ENCODE results near the gene MCRS1. TPM values are rescaled to one million over a fixed set of nuclear protein-coding genes. Genes with fewer than 3 reads are reported as not detected.
A peak's percentile ranks its signal among the peaks of the same experiment; 100 is the strongest.
"Not testable (repeated sequence)": the region's sequence is repeated elsewhere in the genome, so short reads cannot be mapped to it uniquely, and the experiment has no call there.

Gene MCRS1
- total and polyA plus RNA-seq, 3 experiments from 2014 or later, result 61.6 to 96.5 (median 89.1) TPM

DNA sequence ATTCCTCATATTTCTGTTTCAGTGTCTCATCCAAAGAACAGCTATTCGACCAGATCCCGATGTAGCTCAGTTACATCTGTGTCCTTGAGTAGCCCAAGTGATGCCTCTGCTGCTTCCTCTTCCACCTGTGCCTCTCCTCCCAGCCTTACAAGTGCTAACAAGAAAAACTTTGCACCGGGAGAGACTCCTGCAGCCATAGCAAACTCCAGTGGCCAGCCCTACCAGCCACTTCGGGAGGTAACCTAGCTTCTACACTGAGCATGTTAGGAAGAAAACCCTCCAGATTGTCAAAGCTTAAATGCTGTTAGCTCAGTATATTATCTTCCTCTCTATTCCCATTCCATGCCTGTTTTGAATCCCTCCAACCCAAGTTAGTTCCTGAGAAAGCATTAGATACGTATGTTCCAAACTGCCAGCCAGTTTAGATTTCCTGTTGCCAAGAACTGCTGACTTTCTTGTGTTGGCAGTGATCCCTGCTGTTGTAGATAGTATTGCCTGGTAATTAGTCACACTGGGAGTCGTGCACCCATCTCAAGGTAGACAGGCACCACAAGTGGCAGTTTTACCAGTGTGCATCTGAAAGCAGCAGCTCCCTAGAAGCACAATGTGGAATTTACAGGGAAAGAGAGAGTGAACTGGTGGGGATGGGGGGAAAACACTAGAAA, 43.1 kb downstream of the MCRS1 start:
- H3K27me3 ChIP-seq (ENCODE audit: insufficient read depth, low read length, poor library complexity, severe bottlenecking), result no peaks in the 10 kb centered on the region
- POLR2A ChIA-PET, result no interaction called here
- H3K4me1 ChIP-seq (ENCODE audit: insufficient read depth, low read length), result no peaks in the 10 kb centered on the region
- no peaks in the 10 kb centered on the region for H3K36me3 ChIP-seq (ENCODE audit: insufficient read depth, low read length)
- H3K27ac Mint-ChIP-seq, result no peak overlapping the region
- H3K4me1 Mint-ChIP-seq, result no peaks in the 10 kb centered on the region
- H3K9me3 ChIP-seq (ENCODE audit: low read length), result no peaks in the 10 kb centered on the region
- H3K9me3 Mint-ChIP-seq, result no peaks in the 10 kb centered on the region
- no peak overlapping the region for H3K4me3 ChIP-seq (ENCODE audit: low read length)
- no peak for DNase-seq
- CTCF ChIA-PET, result no interaction called here
- no peak overlapping the region for H3K27ac ChIP-seq (ENCODE audit: low read depth, low read length)
- no peaks in the 10 kb centered on the region for H3K27me3 Mint-ChIP-seq
- H3K4me3 Mint-ChIP-seq, result no peak overlapping the region
- peaks cover 2 to 23% (median 4%) of the 10 kb centered on the region in 3 donors for H3K36me3 Mint-ChIP-seq

DNA sequence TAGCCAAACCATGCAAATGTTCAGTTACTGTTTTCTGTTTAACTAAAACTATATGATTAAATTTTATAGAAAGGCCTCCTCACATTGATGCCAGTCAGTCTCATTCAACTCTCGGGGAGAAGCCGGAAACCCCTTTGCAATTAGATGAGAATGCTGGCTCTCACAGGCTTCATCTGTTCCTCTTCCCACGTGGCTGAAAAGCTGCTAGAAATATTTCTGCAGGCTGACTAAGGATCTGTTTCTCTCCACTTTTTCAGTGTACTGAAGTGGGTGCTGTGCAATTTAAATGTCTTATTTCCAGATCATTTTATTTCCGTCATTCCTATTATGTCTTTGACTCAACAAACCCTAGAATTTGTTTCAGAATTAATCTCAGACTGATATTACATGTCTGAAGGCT, 46.6 kb downstream of the MCRS1 start:
- Histone ChIP-seq H3K27me3 (ENCODE audit: insufficient read depth, low read length, poor library complexity, severe bottlenecking) (no peaks in the 10 kb centered on the region), H3K36me3 (ENCODE audit: insufficient read depth, low read length) (no peaks in the 10 kb centered on the region), H3K27ac (ENCODE audit: low read depth, low read length) (no peak overlapping the region), H3K4me3 (ENCODE audit: low read length) (no peak overlapping the region), H3K9me3 (ENCODE audit: low read length) (no peaks in the 10 kb centered on the region), H3K4me1 (ENCODE audit: insufficient read depth, low read length) (no peaks in the 10 kb centered on the region)
- H3K36me3 Mint-ChIP-seq, result peaks cover 0 to 22% (median 4%) of the 10 kb centered on the region in 3 donors
- ChIA-PET CTCF (no interaction called here), POLR2A (no interaction called here)
- no peaks in the 10 kb centered on the region for H3K9me3 Mint-ChIP-seq
- peak overlapping the region in 1 of 8 donors; percentile 38 for H3K27ac Mint-ChIP-seq
- H3K27me3 Mint-ChIP-seq, result no peaks in the 10 kb centered on the region
- H3K4me1 Mint-ChIP-seq, result no peaks in the 10 kb centered on the region
- DNase-seq, result no peak
- H3K4me3 Mint-ChIP-seq, result no peak overlapping the region

DNA sequence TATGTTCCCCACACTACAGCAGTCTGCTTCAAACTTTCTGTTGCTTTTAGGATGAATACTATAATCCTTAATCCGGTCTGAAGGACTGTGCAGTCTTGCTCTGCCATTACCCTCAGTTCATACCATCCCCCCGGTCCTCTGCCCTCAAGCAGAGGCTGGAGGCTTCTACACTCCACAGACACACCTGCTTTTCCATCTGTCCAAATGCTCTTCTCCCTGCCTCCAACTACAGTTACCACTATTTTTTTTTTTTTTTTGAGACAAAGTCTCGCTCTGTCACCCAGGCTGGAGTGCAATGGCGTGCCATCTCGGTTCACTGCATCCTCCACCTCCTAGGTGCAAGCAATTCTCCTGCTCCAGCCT, 48.4 kb downstream of the MCRS1 start:
- Mint-ChIP-seq H3K27me3 (no peaks in the 10 kb centered on the region), H3K4me1 (no peaks in the 10 kb centered on the region)

DNA sequence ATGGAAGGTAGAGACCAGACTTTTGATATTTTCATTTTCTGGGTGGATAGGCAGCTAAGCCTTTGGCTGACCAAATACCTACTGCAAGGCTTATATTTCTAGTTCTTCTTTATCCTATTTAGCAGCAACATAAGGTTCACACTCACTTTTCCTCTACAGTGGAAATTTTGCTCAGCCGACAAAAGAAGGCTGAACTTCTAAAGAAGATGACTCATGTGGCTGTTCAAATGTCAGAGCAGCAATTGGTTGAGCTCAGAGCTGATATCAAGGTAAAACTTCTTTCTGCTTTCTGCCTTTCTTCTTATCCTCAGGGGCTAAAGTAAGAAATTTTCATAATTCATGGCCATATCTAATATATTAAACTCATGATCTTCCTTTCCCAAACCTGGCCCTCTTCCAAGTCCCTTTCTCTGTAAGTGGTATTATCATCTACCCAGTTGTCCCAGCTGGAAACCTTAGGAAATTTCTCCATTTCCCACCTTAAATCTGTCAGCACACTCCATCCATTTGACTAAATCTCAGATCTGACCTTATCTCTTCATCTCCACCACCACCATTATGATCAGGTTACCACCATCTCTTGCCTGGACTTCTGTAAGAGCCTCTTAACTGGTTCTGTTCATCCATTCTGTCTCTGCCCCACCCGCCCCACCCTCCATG, 48.9 kb downstream of the MCRS1 start:
- Mint-ChIP-seq H3K4me3 (no peak overlapping the region), H3K27me3 (no peaks in the 10 kb centered on the region), H3K36me3 (peaks cover 0 to 4% (median 0%) of the 10 kb centered on the region in 3 donors), H3K27ac (no peak overlapping the region), H3K9me3 (no peaks in the 10 kb centered on the region), H3K4me1 (no peaks in the 10 kb centered on the region)
- ChIA-PET CTCF (interaction anchor here (11.9 kb wide), 1 partner anchor 159 kb away, joined by 172 read pairs; no protein-coding TSS in a partner anchor), POLR2A (no interaction called here)
- Histone ChIP-seq H3K4me3 (ENCODE audit: low read length) (no peak overlapping the region), H3K27me3 (ENCODE audit: insufficient read depth, low read length, poor library complexity, severe bottlenecking) (no peaks in the 10 kb centered on the region), H3K4me1 (ENCODE audit: insufficient read depth, low read length) (no peaks in the 10 kb centered on the region), H3K9me3 (ENCODE audit: low read length) (no peaks in the 10 kb centered on the region), H3K27ac (ENCODE audit: low read depth, low read length) (no peak overlapping the region), H3K36me3 (ENCODE audit: insufficient read depth, low read length) (no peaks in the 10 kb centered on the region)
- DNase-seq, result no peak

More for the DNA sequence above, 48.4 kb downstream of the MCRS1 start:
- H3K27me3 ChIP-seq (ENCODE audit: insufficient read depth, low read length, poor library complexity, severe bottlenecking), result no peaks in the 10 kb centered on the region
- no peak overlapping the region for H3K27ac Mint-ChIP-seq
- no peaks in the 10 kb centered on the region for H3K36me3 ChIP-seq (ENCODE audit: insufficient read depth, low read length)
- H3K4me3 Mint-ChIP-seq, result peak overlapping the region in 1 of 7 donors; percentile 46
- H3K9me3 ChIP-seq (ENCODE audit: low read length), result no peaks in the 10 kb centered on the region
- no peaks in the 10 kb centered on the region for H3K9me3 Mint-ChIP-seq
- no peak overlapping the region for H3K27ac ChIP-seq (ENCODE audit: low read depth, low read length)
- ChIA-PET POLR2A (no interaction called here), CTCF (interaction anchor here (0.7 to 11.9 kb wide), 2 partner anchors 155 to 159 kb away, joined by 3 to 172 read pairs; no protein-coding TSS in a partner anchor)
- DNase-seq, result no peak
- no peak overlapping the region for H3K4me3 ChIP-seq (ENCODE audit: low read length)
- H3K36me3 Mint-ChIP-seq, result peaks cover 0 to 5% (median 0%) of the 10 kb centered on the region in 3 donors
- H3K4me1 ChIP-seq (ENCODE audit: insufficient read depth, low read length), result no peaks in the 10 kb centered on the region

DNA sequence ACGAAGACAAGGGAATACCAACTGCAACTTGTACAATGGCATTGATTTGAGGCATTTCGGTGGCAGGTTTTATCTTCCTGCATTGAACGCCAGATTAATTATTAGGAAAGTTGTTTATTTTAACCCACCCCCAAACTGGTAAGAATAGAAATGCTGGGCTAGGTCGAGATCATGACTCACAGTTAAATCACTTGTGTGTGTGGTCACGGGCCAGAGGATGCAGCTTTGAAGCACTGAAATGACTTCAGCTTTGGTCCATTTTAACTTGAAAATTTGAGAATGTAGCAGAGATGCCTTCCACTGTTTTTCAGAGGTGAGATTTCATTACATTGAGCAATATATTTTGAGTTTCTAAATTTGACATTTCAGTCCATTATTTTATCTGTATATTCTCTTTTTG, 52.7 kb downstream of the MCRS1 start:
- Histone ChIP-seq H3K36me3 (ENCODE audit: insufficient read depth, low read length) (no peaks in the 10 kb centered on the region), H3K27ac (ENCODE audit: low read depth, low read length) (no peak overlapping the region), H3K4me1 (ENCODE audit: insufficient read depth, low read length) (no peaks in the 10 kb centered on the region), H3K9me3 (ENCODE audit: low read length) (no peaks in the 10 kb centered on the region), H3K4me3 (ENCODE audit: low read length) (no peak overlapping the region), H3K27me3 (ENCODE audit: insufficient read depth, low read length, poor library complexity, severe bottlenecking) (no peaks in the 10 kb centered on the region)
- H3K4me1 Mint-ChIP-seq, result no peaks in the 10 kb centered on the region
- no peaks in the 10 kb centered on the region for H3K27me3 Mint-ChIP-seq
- H3K36me3 Mint-ChIP-seq, result no peaks in the 10 kb centered on the region
- no peaks in the 10 kb centered on the region for H3K9me3 Mint-ChIP-seq
- no peak for DNase-seq
- no peak overlapping the region for H3K4me3 Mint-ChIP-seq
- H3K27ac Mint-ChIP-seq, result no peak overlapping the region
- CTCF ChIA-PET, result interaction anchor here (0.7 to 11.9 kb wide), 9 partner anchors 66 to 227 kb away, joined by 3 to 172 read pairs (median 8); partner anchors contain the start of genes PRPF40B and SPATS2
- POLR2A ChIA-PET, result no interaction called here

DNA sequence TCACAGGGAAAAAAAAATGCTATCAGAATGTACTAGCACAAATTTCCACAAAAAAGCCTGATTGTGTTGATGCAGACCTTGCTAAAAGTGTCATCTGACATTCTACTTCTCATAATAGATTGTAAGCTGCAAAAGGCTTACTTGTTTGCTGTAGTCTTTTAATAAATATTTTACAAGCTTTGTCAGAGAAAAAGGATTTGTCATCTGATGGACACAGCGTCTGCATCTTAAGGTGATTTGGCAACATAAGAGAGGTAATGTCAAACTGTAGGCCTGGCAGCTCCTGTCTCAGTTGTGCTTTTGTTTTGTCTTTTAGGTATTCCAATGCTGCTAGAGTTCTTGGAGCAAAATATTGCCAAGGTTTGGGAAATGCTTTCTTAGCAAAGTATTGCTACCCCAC, 55.4 kb downstream of the MCRS1 start:
- no peaks in the 10 kb centered on the region for H3K9me3 ChIP-seq (ENCODE audit: low read length)
- ChIA-PET POLR2A (no interaction called here), CTCF (interaction anchor here (0.5 to 11.9 kb wide), 6 partner anchors 48 to 296 kb away, joined by 3 to 172 read pairs (median 3); partner anchors contain the start of gene SPATS2)
- no peaks in the 10 kb centered on the region for H3K36me3 ChIP-seq (ENCODE audit: insufficient read depth, low read length)
- Mint-ChIP-seq H3K4me1 (no peaks in the 10 kb centered on the region), H3K9me3 (no peaks in the 10 kb centered on the region), H3K27ac (no peak overlapping the region), H3K27me3 (no peaks in the 10 kb centered on the region), H3K4me3 (no peak overlapping the region), H3K36me3 (no peaks in the 10 kb centered on the region)
- H3K4me1 ChIP-seq (ENCODE audit: insufficient read depth, low read length), result no peaks in the 10 kb centered on the region
- H3K4me3 ChIP-seq (ENCODE audit: low read length), result no peak overlapping the region
- DNase-seq, result no peak
- H3K27me3 ChIP-seq (ENCODE audit: insufficient read depth, low read length, poor library complexity, severe bottlenecking), result no peaks in the 10 kb centered on the region
- H3K27ac ChIP-seq (ENCODE audit: low read depth, low read length), result no peak overlapping the region

DNA sequence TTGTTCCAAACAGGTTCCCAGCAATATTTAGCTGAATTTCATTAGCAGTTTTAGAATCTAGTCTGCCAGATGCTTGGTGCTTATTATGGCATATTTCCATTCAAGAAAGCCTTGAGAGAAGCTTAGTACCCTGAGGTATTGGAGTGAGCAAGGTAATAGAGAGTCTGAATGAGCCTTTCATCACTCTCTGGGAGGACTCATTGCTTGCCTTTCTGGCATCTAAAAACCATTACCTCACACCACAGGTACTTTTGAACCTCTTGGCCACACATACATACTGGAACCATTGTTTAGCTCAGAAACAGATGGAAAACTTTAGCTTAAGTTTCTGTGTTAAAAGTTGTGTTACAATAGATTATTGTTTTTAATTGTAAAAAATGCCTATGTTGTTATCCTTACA, 56.5 kb downstream of the MCRS1 start:
- DNase-seq, result no peak
- H3K36me3 Mint-ChIP-seq, result no peaks in the 10 kb centered on the region
- no peaks in the 10 kb centered on the region for H3K4me1 Mint-ChIP-seq
- H3K27ac Mint-ChIP-seq, result no peak overlapping the region
- no peak overlapping the region for H3K4me3 Mint-ChIP-seq
- ChIA-PET CTCF (interaction anchor here (1.1 to 11.9 kb wide), 4 partner anchors 151 to 223 kb away, joined by 3 to 172 read pairs (median 3); partner anchors contain the start of gene DNAJC22), POLR2A (no interaction called here)
- Histone ChIP-seq H3K4me1 (ENCODE audit: insufficient read depth, low read length) (no peaks in the 10 kb centered on the region), H3K9me3 (ENCODE audit: low read length) (no peaks in the 10 kb centered on the region), H3K4me3 (ENCODE audit: low read length) (no peak overlapping the region), H3K27me3 (ENCODE audit: insufficient read depth, low read length, poor library complexity, severe bottlenecking) (no peaks in the 10 kb centered on the region), H3K27ac (ENCODE audit: low read depth, low read length) (no peak overlapping the region), H3K36me3 (ENCODE audit: insufficient read depth, low read length) (no peaks in the 10 kb centered on the region)
- no peaks in the 10 kb centered on the region for H3K27me3 Mint-ChIP-seq
- no peaks in the 10 kb centered on the region for H3K9me3 Mint-ChIP-seq

DNA sequence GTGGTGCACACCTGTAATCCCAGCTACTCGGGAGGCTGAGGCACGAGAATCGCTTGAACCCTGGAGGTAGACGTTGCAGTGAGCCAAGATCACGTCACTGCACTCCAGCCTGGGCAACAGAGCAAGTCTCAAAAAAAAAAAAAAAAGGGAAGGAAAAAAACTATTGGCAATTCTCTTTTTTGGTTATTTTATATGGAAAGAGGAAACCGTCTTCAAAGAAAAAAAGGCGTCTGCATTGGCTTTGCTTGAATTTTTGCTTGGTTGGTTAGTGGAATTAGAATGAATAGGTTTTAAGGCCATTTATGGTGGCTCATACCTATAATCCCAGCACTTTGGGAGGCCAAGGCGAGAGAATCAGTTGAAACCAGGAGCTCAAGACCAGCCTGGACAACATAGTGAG, 58.3 kb downstream of the MCRS1 start:
- H3K27me3 Mint-ChIP-seq; H3K9me3 ChIP-seq (ENCODE audit: low read length); H3K4me1 Mint-ChIP-seq; H3K4me1 ChIP-seq (ENCODE audit: insufficient read depth, low read length); H3K4me3 Mint-ChIP-seq; H3K27ac Mint-ChIP-seq; H3K36me3 ChIP-seq (ENCODE audit: insufficient read depth, low read length); H3K9me3 Mint-ChIP-seq; DNase-seq; H3K36me3 Mint-ChIP-seq; H3K27ac ChIP-seq (ENCODE audit: low read depth, low read length); H3K27me3 ChIP-seq (ENCODE audit: insufficient read depth, low read length, poor library complexity, severe bottlenecking); H3K4me3 ChIP-seq (ENCODE audit: low read length): not testable (repeated sequence)
- ChIA-PET POLR2A (interaction anchor here (1.0 kb wide), 1 partner anchor 187 kb away, joined by 3 read pairs; the partner anchor contains the start of gene TROAP), CTCF (interaction anchor here (1.6 to 11.9 kb wide), 3 partner anchors 143 to 163 kb away, joined by 4 to 172 read pairs (median 6); partner anchors contain the start of genes DNAJC22 and SPATS2)
